Activated CD8-positive, alpha-beta T cell treated with anti-CD3 and anti-CD28 coated beads for 36 hours (primary cell): ENCODE measurements around the gene MORN2. TPM values are rescaled to one million over a fixed set of nuclear protein-coding genes. Genes with fewer than 3 reads are reported as not detected.
A peak's percentile ranks its signal among the peaks of the same experiment; 100 is the strongest.

Experiments used
- ATAC-seq: fragments of 200-7000 bp; cut with Tn5 transposase; one replicate; pipeline ENCODE4 v1.10.0; 2021; ENCODE audit warnings: mild to moderate bottlenecking, moderate library complexity
- CTCF ChIA-PET: fragments of 350-600 bp; sonication (Branson Sonifier 250); formaldehyde crosslinking; loops from one replicate; lab custom pipeline; 2021; ENCODE audit warnings: antibody characterized with exemption; lab: Charles Lee
- POLR2A ChIA-PET: fragments of 350-600 bp; sonication (Branson Sonifier 250); formaldehyde crosslinking; loops from one replicate; lab custom pipeline; 2021; ENCODE audit warnings: antibody characterized with exemption; lab: Charles Lee
- DNase-seq: peaks from one replicate; pipeline ENCODE4 v3.0.0-alpha.2; 2020
- H3K27ac Mint-ChIP-seq: one replicate; pipeline ENCODE4 v1.8.0; 2021; ENCODE audit warnings: mild to moderate bottlenecking, mixed read lengths
- H3K27me3 Mint-ChIP-seq: one replicate; pipeline ENCODE4 v1.8.0; 2021; ENCODE audit warnings: mixed read lengths
- H3K36me3 Mint-ChIP-seq: one replicate; pipeline ENCODE4 v1.8.0; 2021; ENCODE audit warnings: low read depth, mixed read lengths
- H3K4me1 Mint-ChIP-seq: one replicate; pipeline ENCODE4 v1.8.0; 2021; ENCODE audit warnings: low read depth, mixed read lengths
- H3K4me3 Mint-ChIP-seq: one replicate; pipeline ENCODE4 v1.8.0; 2021; ENCODE audit warnings: mild to moderate bottlenecking, moderate library complexity, mixed read lengths
- H3K9me3 Mint-ChIP-seq: one replicate; pipeline ENCODE4 v1.8.0; 2021; ENCODE audit warnings: mixed read lengths
- intact Hi-C: fragments of 100-400 bp; cut with micrococcal nuclease; formaldehyde crosslinking; loops from one replicate; pipeline ENCODE4 v1.10.0; 2022
- total RNA-seq, 2 experiments: library from RNA; stranded (reverse); gene quantifications; one replicate each; pipeline ENCODE4 v1.2.3, GENCODE V29; 2021
- TF ChIP-seq, protein P1 (sequence below): fragments of 200-600 bp; IDR thresholded peaks from one replicate; pipeline ENCODE4 v1.8.0; 2022; ENCODE audit warnings: antibody characterized with exemption, mild to moderate bottlenecking

The MORN2 gene
- total RNA-seq, 2 experiments from 2014 or later, result 5.0 to 6.6 TPM

DNA sequence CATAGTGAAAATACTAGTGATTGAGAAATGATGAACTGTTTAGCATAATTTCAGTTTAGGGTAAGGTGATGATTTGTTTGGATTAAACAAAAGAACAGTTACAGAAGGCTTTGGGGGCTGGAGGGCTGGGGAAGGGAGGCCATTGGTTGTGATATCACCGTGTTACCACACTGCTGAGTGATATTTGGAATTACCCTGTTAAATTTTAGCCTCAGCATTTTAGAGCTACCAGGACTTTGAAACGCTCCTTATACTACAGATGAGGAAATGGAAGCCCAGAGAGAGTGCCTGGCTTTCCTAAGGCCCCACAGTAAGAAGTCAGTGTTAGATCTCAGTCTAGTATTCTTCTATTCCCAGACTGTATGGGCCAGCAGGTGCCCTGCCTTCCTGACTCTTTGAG is 29.5 kb downstream of the MORN2 start:
- no peak for DNase-seq
- no peaks in the 10 kb centered on the region for H3K27me3 Mint-ChIP-seq
- intact Hi-C loops, result no loop called here

DNA sequence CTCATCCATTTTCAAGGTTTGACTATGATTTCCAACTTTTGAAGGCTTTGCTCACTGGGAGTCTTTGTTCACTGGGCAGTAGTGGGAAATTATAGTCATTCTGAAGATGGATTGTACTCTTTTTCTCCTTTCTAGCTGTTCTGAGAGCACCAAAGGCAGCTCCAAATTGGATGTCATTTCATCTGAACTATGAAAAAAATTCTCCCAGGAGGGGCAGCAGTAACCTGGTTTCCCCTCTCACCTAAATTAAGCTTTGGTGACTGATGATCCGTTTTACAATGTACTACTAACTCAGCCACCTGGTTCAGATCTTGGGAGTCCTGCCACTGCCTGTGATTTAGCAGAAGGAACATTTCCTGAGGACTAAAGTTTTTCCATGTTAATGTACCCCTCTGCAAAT is 31.5 kb downstream of the MORN2 start:
- CTCF ChIA-PET, result interaction anchor here (0.8 kb wide), 1 partner anchor 40 kb away, joined by 3 read pairs; no protein-coding TSS in a partner anchor
- POLR2A ChIA-PET, result interaction anchor here (0.5 to 0.6 kb wide), 2 partner anchors 156 to 317 kb away, joined by 3 read pairs; partner anchors contain the start of gene SRSF7
- no peaks in the 10 kb centered on the region for H3K36me3 Mint-ChIP-seq
- no peaks in the 10 kb centered on the region for H3K27me3 Mint-ChIP-seq
- intact Hi-C loops, result no loop called here
- DNase-seq (no peak), ATAC-seq (no peak)
- H3K4me3 Mint-ChIP-seq, result no peak overlapping the region
- no peaks in the 10 kb centered on the region for H3K9me3 Mint-ChIP-seq
- peaks cover 9% of the 10 kb centered on the region for H3K4me1 Mint-ChIP-seq
- H3K27ac Mint-ChIP-seq, result no peak overlapping the region
- TF ChIP-seq, protein P1, sequence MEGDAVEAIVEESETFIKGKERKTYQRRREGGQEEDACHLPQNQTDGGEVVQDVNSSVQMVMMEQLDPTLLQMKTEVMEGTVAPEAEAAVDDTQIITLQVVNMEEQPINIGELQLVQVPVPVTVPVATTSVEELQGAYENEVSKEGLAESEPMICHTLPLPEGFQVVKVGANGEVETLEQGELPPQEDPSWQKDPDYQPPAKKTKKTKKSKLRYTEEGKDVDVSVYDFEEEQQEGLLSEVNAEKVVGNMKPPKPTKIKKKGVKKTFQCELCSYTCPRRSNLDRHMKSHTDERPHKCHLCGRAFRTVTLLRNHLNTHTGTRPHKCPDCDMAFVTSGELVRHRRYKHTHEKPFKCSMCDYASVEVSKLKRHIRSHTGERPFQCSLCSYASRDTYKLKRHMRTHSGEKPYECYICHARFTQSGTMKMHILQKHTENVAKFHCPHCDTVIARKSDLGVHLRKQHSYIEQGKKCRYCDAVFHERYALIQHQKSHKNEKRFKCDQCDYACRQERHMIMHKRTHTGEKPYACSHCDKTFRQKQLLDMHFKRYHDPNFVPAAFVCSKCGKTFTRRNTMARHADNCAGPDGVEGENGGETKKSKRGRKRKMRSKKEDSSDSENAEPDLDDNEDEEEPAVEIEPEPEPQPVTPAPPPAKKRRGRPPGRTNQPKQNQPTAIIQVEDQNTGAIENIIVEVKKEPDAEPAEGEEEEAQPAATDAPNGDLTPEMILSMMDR, result no peak

More for the DNA sequence above, 29.5 kb downstream of the MORN2 start:
- H3K4me3 Mint-ChIP-seq, result no peak overlapping the region
- ChIA-PET POLR2A (no interaction called here), CTCF (no interaction called here)
- peaks cover 9% of the 10 kb centered on the region for H3K4me1 Mint-ChIP-seq
- TF ChIP-seq, protein P1, result no peak
- H3K36me3 Mint-ChIP-seq, result no peaks in the 10 kb centered on the region
- no peak for ATAC-seq
- H3K9me3 Mint-ChIP-seq, result no peaks in the 10 kb centered on the region
- no peak overlapping the region for H3K27ac Mint-ChIP-seq

DNA sequence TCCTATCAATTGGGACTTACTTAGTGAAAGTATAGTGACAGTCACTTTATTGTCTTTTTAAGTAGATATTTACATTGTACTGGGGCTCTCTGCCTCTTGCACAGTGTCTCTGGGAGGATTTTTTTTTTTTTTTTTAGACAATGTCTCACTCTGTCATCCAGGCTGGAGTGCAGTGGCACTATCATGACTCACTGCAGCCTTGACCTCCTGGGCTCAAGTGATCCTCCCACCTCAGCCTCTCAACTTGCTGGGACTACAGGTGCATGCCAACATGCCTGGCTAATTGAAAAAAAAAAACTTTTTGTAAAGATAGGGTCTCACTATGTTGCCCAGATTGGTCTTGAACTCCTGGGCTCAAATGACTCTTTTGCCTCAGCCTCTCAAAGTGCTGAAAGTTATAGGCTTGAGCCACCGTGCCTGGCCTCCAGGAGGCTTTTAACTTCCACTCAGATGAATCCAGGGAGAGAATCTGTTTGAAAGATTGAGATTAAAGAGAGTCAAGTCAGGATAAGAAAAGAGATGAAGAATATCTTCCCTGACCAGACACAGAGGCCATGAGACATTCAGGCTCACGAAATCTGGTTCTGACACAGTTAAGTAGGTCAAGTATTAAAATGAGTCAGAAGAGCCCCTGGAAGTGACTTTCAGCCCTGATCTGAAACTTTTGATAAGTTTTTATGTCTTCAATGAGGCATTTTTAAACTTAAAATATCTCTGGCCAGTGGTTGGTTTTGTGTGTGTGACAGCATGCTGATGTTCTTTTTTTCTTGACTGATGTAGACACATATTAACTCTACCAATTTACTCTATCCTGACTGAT is 32.2 kb downstream of the MORN2 start:
- ChIA-PET CTCF (interaction anchor here (0.8 kb wide), 1 partner anchor 40 kb away, joined by 3 read pairs; no protein-coding TSS in a partner anchor), POLR2A (interaction anchor here (0.5 to 0.6 kb wide), 2 partner anchors 157 to 318 kb away, joined by 3 read pairs; partner anchors contain the start of gene SRSF7)
- Mint-ChIP-seq H3K27me3 (no peaks in the 10 kb centered on the region), H3K4me3 (no peak overlapping the region), H3K9me3 (no peaks in the 10 kb centered on the region), H3K4me1 (peaks cover 9% of the 10 kb centered on the region), H3K36me3 (no peaks in the 10 kb centered on the region), H3K27ac (peak overlapping the region; percentile 50)
- DNase-seq, result peak; percentile 26
- TF ChIP-seq, protein P1, result no peak
- intact Hi-C loops, result no loop called here
- peak; percentile 86 for ATAC-seq

DNA sequence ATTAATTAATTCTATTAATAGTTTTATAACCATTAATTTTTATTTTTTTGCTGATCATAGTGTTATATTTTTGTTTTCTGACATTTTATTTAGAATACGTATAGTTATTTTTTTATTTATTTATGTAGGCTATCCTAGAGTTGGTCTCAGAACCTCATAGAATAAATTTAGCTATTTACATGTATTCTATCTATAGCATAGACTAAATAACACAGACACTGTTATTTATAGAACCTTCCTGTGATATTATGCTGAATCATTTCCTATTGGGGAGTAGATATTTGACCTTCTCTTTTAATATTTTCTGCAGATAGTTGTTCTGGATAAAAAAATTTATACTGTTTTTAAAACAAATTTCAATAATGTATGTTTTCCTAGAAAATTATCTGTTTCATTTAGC is 34.1 kb downstream of the MORN2 start:
- no peaks in the 10 kb centered on the region for H3K36me3 Mint-ChIP-seq
- H3K27me3 Mint-ChIP-seq, result no peaks in the 10 kb centered on the region
- intact Hi-C loops, result no loop called here
- peaks cover 9% of the 10 kb centered on the region for H3K4me1 Mint-ChIP-seq
- no peak overlapping the region for H3K27ac Mint-ChIP-seq
- ChIA-PET CTCF (no interaction called here), POLR2A (interaction anchor here (1.0 kb wide), 1 partner anchor 50 kb away, joined by 3 read pairs; no protein-coding TSS in a partner anchor)
- no peak overlapping the region for H3K4me3 Mint-ChIP-seq
- ATAC-seq (no peak), DNase-seq (no peak)
- no peaks in the 10 kb centered on the region for H3K9me3 Mint-ChIP-seq
- TF ChIP-seq, protein P1, result no peak

DNA sequence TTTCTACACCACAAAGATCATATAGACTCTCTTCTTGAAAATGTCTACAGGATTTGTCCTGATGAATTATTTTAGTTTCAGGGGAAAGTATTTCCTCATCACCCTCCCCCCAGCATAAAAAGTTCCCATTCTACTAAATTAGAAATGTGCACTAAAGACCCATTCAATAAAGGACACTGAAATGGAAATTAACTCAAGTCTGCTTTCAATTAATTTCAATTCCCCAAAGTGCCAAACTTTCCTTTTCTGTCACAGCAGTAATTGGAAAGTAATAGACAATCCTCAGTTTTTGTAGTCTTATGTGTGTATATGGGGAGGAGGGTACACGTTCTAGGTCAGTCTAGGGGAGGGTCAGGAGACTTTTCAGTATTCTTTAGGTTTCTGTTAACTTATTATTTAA is 35.4 kb downstream of the MORN2 start:
- intact Hi-C loops, result no loop called here
- TF ChIP-seq, protein P1, result no peak
- Mint-ChIP-seq H3K4me3 (no peak overlapping the region), H3K36me3 (no peaks in the 10 kb centered on the region), H3K9me3 (no peaks in the 10 kb centered on the region), H3K4me1 (peaks cover 9% of the 10 kb centered on the region), H3K27me3 (no peaks in the 10 kb centered on the region), H3K27ac (no peak overlapping the region)
- DNase-seq, result no peak
- ChIA-PET POLR2A (no interaction called here), CTCF (no interaction called here)
- ATAC-seq, result no peak
